ENCODE results near the gene CCDC120. TPM values are rescaled to one million over a fixed set of nuclear protein-coding genes. Genes with fewer than 3 reads are reported as not detected.

The CCDC120 gene, protein sequence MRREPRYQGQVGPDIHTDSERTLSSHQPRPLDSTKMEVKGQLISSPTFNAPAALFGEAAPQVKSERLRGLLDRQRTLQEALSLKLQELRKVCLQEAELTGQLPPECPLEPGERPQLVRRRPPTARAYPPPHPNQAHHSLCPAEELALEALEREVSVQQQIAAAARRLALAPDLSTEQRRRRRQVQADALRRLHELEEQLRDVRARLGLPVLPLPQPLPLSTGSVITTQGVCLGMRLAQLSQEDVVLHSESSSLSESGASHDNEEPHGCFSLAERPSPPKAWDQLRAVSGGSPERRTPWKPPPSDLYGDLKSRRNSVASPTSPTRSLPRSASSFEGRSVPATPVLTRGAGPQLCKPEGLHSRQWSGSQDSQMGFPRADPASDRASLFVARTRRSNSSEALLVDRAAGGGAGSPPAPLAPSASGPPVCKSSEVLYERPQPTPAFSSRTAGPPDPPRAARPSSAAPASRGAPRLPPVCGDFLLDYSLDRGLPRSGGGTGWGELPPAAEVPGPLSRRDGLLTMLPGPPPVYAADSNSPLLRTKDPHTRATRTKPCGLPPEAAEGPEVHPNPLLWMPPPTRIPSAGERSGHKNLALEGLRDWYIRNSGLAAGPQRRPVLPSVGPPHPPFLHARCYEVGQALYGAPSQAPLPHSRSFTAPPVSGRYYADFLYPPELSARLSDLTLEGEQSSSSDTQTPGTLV
- total RNA-seq (ENCODE audit: low replicate concordance) = under 0.01 and 0.38 TPM in 2 replicates

DNA sequence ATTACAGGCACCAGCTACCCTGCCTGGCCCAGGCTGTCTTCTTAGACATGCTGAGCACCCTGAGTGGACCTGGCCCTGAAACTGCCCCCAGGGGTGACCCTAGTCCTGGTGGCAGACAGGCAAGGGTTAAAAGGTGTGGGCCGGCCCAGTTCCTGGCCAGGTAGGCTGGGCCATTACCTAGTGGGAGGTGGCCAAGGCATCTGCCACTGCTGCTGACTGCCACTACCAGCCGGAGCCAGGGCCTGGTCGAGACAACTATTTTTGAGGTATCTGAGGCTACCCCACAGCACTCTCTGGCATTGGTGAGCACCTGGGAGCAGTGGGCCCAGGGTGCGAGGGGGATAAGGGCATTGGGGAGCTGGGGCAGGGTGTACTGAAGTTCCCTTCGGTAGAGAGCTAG lies at the start of gene CCDC120:
Gene CCDC120, plus strand, starts transcription at position 206 of the 400 bp plus-strand sequence. CDS start 3,043 bp downstream, outside the sequence.

DNA sequence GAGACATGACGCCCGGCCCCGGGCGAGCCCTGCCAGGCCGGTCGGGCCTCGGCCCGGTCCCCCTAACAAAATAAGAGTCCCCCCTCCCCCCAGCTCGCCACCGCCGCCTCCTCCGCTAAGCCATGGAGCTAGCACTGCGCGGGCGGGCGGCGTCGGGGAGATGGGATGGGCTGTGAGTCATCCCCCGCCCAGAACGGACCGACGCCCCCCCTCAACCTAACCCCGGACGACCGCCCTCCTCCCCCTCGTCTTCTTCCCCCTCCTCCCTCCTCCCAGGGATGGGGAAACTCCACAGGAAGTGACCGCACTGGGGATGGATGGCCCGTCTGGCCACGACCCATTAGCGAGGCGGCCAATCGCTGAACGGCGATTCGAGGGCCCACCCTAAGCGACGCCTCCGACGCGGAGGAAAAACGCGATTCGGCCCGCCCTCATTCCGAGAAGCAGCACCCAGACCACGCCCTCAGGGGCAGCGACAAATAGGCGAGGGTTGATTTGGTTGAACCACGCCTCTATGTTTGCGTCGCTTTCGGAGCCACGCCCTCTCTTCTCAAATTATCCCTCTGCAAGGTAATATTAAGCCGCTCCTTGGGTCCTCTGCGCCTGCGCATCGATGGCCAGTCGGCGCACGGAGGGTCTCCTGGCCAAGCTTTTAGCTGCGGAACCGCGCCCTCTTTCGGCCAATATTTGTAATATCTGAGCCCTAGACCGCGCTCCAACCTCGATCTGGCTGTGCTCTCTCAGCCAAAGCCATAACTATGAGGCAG lies 15.4 kb upstream of the CCDC120 start, which contains the start of gene TFE3:
Gene TFE3, minus strand, starts transcription at position 138 of the 767 bp plus-strand sequence. Its CDS starts 131 bp downstream, at position 7.

DNA sequence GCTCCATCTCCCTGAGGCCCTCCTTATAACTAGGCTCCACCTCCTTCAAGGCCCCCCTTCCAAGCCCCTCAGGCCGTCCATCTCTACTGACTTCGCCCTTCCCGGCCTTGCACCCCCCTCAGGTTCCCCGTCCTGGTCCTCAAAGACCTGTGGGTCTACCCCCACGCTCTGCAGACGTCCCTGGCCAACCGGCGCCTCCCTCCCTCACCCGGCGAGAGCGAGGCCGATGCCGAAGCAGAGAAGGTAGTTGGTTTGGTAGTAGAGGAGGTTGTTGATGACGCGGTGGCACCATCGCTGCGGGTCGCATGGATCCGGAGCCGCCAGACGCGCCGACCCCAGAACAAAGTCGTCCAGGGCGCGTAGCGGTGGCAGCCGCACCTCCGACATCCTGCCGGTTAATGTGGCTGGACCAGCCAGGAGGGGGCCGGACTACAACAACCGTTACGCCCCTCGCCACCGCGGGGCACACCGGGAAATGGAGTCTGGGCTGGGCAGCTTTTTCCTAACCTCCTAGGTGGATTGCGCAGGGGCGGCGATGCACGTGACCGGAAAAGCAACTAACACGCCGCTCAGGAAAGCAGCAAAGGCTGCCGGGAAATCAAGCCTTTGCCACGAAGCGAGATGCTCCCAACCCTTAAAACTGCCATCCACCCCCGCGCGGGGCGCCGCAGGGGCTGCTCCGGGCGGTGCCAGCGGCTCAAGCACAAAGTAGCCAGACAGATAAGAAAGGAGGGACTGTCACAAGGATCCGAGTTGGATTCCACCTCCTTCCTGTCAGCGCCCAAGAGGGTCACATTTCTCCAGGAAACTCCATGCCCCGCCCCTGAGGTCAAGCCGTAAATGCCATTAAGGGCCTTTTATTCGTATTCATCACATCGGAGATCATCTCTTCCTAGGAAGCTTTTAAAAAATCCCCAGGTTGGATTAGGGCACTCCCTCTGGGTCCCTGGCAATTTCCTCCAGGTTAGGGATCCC lies 15.1 kb downstream of the CCDC120 start, which contains the start of gene PRAF2:
Gene PRAF2, minus strand, starts transcription at position 402 of the 975 bp plus-strand sequence. Its CDS starts 15 bp downstream, at position 387.

DNA sequence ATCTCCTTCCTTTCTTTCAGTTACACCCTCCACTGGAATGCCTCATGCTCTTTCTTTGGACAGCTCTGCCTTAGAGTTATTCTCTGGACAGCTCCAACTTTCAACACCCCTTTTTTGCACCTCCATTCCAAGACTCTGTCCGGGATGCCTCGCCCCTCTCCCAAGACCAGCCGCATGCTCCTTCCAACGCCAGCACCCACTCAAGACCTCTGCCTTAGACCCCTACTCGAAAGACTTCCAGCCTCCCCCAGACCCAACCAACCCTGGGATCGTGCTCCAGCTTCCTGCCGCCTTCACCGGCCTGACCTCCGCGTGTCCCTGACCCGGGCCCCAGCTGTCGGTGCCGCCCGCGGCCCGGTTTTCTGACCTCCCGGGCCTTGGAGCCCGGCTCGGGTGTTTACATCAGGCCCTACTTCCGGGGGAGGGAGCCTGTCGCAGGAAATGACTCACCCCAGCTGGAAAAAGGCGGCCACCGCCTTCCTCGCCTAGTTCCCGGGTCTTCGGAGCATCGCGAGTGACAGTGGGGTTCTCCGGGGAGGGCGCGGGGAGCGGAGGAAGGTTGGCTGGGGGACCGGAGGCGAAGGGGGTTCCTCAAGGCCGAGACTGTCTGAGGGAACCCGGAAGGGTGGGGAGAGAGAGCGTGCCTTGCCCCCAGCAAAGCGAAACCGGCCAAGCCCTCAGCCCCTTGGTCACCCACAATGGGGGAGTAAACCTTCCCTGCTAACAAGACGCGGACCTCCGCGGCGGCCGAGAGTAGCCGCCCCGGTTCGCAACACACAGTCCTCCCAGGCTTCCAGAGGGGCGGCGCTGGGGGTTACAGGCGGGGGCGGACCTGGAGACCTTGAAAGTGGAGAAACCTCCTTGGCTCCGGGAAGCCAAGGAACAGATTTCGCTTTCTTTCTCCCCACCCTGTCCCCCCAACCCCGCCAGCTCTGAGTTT lies 21.0 kb downstream of the CCDC120 start, which contains the start of gene WDR45:
Gene WDR45, minus strand, starts transcription at position 399 of the 940 bp plus-strand sequence. CDS start 1,792 bp downstream, outside the sequence.

Other genes starting within 250 kb of the CCDC120 start
- gene ERAS, start 232.5 kb upstream of the CCDC120 start, total RNA-seq (ENCODE audit: low replicate concordance) = not detected in 2 replicates
- gene PCSK1N, start 223.4 kb upstream of the CCDC120 start, total RNA-seq (ENCODE audit: low replicate concordance) = 0.15 and 0.23 TPM in 2 replicates
- 9.0 and 34.8 TPM in 2 replicates for gene TIMM17B, start 161.2 kb upstream of the CCDC120 start, total RNA-seq (ENCODE audit: low replicate concordance)
- 77.9 and 169 TPM in 2 replicates for gene PQBP1, start 161.1 kb upstream of the CCDC120 start, total RNA-seq (ENCODE audit: low replicate concordance)
- 7.8 and 17.3 TPM in 2 replicates for gene SLC35A2, start 147.4 kb upstream of the CCDC120 start, total RNA-seq (ENCODE audit: low replicate concordance)
- 2.3 and 3.0 TPM in 2 replicates for gene PIM2, start 140.0 kb upstream of the CCDC120 start, total RNA-seq (ENCODE audit: low replicate concordance)
- gene OTUD5, start 101.4 kb upstream of the CCDC120 start, total RNA-seq (ENCODE audit: low replicate concordance) = 33.3 and 34.9 TPM in 2 replicates
- 0.45 and 0.59 TPM in 2 replicates for gene KCND1, start 87.2 kb upstream of the CCDC120 start, total RNA-seq (ENCODE audit: low replicate concordance)
- 27.9 and 28.1 TPM in 2 replicates for gene GRIPAP1, start 56.7 kb upstream of the CCDC120 start, total RNA-seq (ENCODE audit: low replicate concordance)
- 19.7 and 47.7 TPM in 2 replicates for gene TFE3, start 15.6 kb upstream of the CCDC120 start, total RNA-seq (ENCODE audit: low replicate concordance)
- 5.9 and 7.7 TPM in 2 replicates for gene PRAF2, start 15.0 kb downstream of the CCDC120 start, total RNA-seq (ENCODE audit: low replicate concordance)
- gene WDR45, start 20.9 kb downstream of the CCDC120 start, total RNA-seq (ENCODE audit: low replicate concordance) = 35.6 and 46.3 TPM in 2 replicates
- gene GPKOW, start 64.7 kb downstream of the CCDC120 start, total RNA-seq (ENCODE audit: low replicate concordance) = 15.3 and 21.6 TPM in 2 replicates
- gene MAGIX, start 103.8 kb downstream of the CCDC120 start, total RNA-seq (ENCODE audit: low replicate concordance) = 0.82 and 1.7 TPM in 2 replicates
- gene PLP2, start 112.9 kb downstream of the CCDC120 start, total RNA-seq (ENCODE audit: low replicate concordance) = 15.9 and 17.5 TPM in 2 replicates
- 3.0 and 4.1 TPM in 2 replicates for gene PRICKLE3, start 127.4 kb downstream of the CCDC120 start, total RNA-seq (ENCODE audit: low replicate concordance)
- gene SYP, start 141.2 kb downstream of the CCDC120 start, total RNA-seq (ENCODE audit: low replicate concordance) = 0.08 and 0.12 TPM in 2 replicates
- not detected in 2 replicates for gene CACNA1F, start 174.3 kb downstream of the CCDC120 start, total RNA-seq (ENCODE audit: low replicate concordance)
- 6.2 and 7.6 TPM in 2 replicates for gene CCDC22, start 176.5 kb downstream of the CCDC120 start, total RNA-seq (ENCODE audit: low replicate concordance)
- not detected in 2 replicates for gene FOXP3, start 205.7 kb downstream of the CCDC120 start, total RNA-seq (ENCODE audit: low replicate concordance)
- gene PPP1R3F, start 210.8 kb downstream of the CCDC120 start, total RNA-seq (ENCODE audit: low replicate concordance) = 4.4 and 16.7 TPM in 2 replicates
- gene GAGE10, start 244.6 kb downstream of the CCDC120 start, total RNA-seq (ENCODE audit: low replicate concordance) = not detected in 2 replicates